Activated T-helper 1 cell treated with Interleukin-2 at 50 U/mL for 16 hours (primary cell): ENCODE results near the gene PDIA6.
"Not testable (repeated sequence)": the region's sequence is repeated elsewhere in the genome, so short reads cannot be mapped to it uniquely, and the experiment has no call there.

ENCODE experiments used
- DNase-seq: peaks from one replicate; pipeline ENCODE4 v3.0.0-alpha.2; 2020; ENCODE audit warnings: low read depth

Gene PDIA6

DNA sequence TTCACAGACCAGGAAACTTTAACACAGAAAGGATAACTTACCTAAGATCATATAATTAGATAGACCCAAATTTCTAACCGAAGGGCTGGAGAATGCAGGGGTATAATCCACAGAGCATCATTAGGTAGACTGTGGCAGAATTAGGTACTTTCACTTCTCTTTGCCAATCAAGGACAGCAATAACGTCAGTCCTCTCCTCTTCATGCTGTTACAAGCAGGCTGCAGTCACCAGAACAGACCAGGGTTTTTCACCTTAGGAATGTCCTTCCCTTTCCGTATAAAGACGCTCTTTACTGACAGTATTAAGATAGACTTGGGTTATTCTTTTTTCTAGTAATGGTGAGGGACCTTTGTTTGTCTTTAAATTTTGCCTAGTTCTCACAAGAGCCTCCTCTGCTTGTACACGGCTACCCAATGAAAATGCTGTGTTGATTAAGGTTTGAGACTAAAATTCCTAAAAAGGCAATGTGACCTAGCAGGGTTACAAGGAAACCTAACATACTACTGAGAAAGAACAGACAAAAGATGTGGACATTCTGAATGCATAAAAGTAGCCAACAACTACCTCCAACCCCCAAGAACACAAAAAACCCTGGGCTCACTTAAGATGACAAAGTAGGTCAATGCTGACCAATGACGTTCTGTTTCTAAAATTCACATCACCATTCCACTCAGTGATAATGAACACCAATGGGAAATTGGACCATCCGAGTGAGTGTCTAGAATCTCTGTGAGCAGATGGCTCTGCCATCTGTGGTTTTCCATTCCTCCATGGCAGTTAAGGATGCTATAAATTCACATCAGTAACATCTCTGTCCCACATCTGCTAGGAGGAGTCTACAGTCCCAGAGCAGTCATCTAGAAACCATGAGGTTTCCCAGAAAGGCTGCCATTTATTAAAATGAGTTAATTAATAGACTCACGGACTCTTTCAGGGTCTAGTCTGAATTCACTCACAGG, 2.1 kb downstream of the PDIA6 start:
- no peak for DNase-seq

DNA sequence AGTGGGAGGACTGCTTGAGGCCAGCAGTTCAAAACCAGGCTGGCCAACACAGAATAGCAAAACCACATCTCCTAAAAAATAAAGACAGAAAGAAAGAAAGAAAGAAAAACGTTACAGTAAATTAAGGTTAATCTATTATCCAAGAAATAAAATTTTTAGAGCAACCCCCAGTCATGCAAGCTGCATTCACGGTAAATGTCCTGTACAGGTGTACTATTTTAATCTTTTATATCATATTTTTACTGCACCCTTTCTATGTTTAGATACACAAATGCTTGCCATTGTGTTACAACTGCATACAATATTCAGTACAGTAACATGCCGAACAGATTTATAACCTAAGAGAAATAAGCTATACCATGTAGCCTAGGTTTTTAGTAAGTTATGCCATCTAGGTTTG, 6.0 kb downstream of the PDIA6 start:
- DNase-seq: no peak

DNA sequence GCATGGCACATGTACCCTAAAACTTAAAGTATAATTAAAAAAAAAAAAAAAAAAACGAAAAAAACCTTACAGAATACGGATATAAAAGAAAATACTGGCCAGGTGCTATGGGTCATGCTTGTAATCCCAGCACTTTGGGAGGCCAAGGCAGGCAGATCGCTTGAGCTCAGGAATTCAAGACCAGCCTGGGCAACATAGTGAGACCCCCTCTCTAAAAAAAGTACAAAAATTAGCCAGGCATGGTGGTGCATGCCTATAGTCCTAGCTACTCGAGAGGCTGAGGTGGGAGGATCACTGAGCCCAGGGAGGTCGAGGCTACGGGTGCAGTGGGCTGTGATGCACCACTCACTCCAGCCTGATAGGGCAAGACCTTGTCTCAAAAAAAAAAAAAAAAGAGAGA, 6.6 kb downstream of the PDIA6 start:
- not testable (repeated sequence) for DNase-seq

DNA sequence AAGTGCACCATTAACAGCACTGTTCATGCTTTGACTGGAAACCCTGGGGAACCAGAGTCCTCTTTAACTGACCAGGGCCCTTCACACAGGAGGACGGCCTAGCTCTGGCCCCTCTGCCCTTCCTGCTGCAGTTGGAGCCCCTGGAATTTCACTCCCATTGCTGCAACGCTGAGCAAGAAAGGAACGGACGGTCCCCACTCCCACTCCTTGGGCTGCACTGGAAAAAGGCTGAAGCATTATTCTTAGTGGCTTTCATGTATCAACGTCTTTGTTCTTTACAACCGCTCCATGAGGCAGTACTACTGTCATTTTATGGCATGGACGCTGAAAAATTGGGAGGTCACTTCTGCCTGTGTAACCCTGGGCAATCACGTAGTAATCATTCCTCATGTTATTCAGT, 9.9 kb downstream of the PDIA6 start:
- no peak for DNase-seq

DNA sequence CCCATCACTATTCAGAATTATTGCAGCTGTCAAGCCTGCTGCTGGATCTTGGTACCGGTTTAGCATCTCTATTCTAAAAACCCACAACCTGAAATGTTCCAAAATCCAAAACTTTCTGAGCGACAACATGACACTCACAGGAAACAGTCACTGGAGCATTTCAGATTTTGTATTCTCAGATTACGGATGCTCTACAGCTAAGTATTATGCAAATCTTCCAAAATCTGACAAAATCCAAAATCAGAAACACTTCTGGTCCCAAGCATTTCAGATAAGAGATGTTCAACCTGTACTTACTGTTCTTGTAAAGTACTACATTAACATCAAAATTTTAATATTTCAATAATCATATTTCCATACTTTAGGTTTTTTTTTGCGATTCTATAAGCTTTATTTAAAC, 12.4 kb downstream of the PDIA6 start:
- no peak for DNase-seq

DNA sequence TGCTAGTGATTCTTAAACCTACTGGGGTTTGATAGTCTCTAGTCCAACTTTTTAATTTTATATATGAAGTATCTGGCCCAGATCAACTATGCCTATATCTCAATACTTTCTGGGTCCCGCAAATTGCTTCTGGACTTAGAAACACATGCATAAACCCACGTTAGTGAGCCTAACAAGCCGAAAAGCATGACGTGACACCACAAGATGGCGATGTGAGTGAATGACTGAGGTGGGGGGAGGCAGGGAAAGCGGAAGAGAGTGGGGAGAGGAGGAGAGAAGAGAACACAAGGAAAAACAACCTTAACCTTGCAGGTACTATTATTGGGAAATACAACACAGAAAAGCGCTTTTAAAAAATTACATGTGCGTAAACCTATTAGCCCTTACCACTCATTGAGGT, 13.8 kb downstream of the PDIA6 start:
- DNase-seq: no peak

DNA sequence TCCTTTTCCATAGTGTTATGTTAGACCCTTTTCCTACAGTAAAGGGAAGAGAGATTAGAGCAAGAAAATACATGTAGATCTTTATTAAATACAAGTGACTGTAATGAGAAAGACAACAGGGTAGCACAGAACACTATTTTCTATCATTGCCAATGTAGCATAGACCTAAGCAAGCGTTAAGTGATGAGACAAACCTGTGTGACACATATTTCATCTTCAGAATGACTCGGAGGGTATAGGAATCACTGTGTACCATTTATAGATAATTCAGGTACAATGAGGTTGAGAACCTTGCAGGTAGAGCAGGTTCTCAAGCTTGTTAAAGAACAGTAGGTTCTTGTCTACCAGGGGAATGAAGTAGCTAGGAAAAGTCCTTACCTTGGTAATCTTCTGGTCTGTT, 15.9 kb downstream of the PDIA6 start:
- no peak for DNase-seq

DNA sequence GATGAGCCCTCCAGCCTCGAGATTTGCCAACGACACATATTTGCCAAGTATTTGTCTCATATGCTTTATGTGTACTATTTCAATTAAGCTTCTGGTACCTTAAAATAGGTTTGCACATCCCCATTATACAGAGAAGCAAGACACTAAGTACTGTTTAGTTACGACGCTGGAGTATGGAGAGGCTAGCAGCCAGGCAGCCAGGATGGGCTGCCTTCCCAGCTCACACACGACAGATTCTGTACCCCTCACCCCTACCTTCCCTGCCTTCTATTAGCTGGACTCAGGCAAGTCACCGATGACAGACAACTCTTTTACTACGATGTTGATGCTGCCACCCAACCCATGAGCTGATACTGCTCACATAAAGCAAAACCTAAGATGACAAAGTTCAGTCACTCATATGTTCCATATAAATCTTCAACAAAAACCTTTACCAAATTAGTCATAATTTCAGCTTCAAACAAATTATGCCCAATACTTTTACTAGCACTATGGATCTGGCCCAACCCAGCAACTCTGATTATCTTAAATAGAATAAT, 17.0 kb downstream of the PDIA6 start:
- DNase-seq: no peak

DNA sequence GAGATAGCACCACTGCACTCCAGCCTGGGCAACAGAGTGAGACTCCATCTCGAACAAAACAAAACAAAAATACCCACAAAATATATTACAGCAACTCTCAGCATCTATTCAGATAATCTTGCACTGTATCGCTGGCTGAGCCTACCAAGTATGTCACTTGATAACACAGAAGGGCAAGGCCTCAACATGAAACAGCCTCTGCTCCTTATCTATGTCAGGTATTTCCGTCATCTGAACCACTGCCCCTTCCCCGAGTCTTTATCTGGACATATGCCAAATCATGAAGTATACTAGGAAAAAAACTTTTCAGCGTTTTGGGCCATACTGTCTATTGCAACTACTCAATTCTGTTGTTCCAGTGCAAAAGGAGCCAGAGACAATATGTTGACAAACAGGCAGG, 17.7 kb downstream of the PDIA6 start:
- no peak for DNase-seq

DNA sequence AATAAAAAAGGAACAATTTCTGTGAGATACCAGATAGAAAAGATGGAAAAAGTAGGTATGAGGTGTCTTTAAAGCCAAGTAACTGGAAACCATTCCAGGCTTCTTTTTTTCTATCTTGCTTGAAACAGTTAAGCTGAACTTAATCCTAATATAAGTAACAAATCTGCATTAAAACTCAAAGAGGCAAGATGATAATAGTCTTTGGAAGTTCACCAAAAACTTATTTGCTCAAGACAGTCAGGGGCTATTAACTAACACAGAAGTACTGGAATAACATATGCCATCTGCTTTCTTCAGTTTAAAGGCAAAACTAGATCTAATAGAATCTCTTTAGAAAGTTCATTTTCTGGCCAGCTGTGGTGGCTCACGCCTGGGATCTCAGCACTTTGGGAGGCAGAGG, 18.8 kb downstream of the PDIA6 start:
- DNase-seq: no peak

DNA sequence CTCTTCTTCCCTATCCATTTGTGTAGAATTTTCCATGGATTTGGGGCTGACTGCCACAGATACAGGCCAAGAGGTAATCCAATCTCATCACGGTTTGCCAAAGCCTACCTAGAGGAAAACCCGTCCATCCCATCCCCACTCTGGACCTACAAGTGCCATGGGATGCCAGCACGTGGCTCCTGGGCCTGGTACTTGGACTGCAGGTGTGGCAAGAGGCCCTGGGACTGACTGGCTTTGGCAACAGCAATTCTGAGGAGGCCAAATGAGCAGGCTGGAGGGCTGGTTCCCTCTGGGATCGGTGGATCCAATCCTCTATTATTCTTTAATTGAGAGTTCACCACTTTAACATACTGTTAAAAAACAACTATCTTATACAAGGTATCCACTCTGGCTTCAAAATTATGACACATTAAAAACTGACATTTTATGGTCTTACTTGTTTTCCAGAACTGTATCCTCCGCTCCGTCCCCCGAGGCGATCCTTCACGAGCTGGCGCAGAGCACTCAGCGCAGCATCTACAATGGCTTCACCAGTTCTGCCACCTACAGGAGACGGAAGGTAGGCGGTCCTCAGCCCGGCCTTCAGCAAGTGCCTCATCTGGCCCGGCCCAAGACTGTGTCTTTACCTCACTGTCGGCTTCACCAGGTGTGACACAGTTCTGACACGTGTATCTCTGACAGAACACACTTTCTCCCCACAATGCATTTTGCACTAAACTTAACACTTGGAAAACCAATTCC, 19.8 kb downstream of the PDIA6 start:
- no peak for DNase-seq

DNA sequence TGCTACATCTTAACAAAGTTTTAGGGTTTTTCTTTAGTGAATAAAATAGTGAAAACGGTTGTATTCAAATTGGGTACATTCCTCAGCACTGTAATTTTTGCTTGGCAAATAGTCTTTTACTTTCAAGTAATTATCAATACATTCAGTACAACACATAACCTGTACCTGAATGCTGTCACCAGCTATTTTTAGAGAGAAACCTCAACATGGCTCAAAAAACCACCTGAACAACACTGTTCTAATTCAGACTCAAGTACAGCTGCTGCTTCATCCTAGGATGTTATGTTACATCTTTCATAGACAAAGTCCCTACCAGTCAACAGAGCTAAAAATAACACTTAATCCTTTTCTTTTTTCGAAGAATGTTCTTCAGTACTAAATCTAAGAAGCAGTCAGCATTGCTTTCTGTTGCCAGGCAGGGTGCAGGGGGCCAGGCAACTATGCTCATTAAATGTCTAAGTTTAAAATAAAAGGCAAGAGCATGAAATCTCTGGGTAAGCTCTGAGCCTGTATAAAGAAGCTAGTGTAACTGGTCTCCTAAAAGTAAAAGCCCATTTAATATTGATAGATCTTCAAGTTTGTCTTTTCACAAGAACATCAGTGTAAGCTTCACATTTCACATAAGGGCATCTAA, 20.5 kb downstream of the PDIA6 start:
- DNase-seq: no peak

DNA sequence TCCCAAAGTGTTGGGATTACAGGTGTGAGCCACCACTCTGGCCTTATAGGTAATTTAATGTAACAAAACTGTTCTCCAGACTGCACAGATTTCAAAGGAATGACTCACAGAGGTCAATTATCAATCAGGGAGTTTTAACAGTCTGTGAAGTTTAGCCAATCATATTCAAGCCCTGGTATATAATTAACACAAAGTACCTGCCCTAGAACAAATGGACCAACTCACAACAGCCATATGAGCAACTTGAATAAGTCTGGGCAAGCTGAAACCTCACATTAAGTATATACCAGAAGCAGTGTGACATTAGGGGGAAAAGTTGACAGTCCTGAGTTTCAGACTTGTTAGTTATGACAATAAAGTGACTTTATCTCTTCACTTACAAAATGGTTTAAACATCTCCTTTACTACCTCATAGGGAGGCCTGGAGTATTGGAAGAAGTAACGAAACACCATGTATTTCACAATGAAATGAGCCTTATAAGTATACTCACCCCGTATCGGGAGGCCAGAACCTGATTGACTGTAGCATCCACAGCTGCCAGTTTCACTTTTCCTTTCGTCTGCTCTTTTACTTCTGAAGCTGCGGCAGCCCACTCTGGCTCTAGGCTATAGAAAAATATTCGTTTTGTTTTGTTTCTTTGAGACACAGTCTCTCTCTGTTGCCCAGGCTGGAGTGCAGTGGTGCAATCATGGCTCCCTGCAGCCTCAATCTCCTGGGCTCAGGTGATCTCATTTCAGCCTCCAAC, 22.2 kb downstream of the PDIA6 start:
- DNase-seq: no peak

DNA sequence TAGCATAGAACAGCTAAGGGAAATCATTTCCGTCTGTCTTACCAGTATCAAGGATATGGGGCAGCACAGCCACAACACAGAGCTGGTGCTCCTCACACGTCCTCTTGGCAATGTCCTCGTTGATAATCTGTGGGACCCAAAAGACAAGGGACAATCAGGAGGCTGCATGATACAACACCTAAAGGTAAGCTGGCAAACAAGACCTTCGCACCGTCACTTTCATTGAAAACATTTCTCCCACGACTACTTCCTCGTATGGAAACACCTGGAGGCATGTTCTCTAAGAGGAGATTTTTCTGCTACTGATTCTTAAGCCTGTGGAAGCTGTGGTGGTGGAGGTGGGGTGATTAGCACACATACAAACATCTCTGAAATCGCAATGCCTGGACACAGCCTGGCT, 23.7 kb downstream of the PDIA6 start:
- no peak for DNase-seq

DNA sequence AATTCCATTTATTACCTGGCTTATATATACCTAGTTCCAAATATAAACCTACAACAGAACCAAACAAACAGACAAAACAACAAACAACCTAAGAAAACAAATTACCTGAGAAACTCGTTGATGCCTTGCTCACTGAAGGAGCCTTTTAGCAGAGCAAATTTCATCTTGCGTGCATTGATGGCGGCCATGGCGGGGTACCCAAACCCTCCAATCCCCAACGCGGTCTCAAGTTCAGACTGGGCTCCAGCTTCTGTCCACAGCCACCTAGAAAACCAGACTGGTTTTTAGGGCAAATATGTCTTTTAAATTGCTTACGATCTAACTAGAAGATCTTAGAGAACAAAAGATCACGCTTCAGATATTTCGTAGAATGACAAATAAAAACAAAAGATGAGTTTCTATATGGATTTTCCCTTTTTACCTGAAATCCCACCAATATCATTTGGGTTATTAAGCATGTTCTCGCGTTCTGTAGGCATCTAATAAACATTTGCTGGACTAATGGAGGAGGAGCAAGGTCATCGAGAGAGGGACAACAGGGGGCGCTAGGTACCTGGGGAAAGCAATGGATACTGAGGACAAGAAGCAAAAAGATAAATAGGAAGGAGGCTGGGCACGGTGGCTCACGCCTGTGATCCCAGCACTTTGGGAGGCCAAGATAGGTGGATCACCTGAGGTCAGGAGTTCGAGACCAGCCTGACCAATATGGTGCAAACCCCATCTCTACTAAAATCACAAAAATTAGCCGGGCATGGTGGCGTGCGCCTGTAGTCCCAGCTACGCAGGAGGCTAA, 25.2 kb downstream of the PDIA6 start:
- no peak for DNase-seq

DNA sequence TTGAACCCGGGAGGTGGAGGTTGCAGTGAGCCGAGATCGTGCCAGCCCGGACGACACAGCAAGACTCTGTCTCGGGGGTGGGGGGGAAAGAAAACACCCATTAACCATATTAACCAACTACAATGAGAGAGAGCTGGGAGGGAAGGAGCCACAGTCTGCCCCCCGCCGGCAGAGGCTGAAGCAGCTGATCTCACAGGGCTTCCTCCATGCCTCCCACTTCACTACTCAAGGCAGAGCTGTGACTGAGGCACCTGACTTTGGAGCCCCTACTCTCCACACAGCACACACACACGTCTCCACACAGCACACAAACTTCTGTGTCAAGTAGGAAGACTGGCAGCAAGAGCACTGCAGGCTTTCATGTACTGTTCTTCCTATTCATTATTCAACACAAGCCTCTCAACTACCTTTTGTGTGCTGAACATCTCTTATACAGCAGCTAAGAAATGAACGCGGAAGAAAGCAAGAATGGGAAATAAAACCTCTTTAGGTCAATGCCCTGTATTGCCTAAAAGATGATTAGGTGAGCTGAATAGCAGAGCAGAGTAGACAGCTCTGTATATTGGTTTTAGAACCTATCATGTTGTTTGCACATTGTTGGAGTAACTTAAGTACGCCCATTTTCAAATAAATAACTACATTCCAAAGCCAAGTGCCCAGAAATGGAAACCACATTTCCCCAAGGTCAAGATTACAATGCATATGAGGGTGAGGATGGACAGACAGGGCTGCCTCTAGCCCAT, 26.2 kb downstream of the PDIA6 start:
- DNase-seq: no peak

DNA sequence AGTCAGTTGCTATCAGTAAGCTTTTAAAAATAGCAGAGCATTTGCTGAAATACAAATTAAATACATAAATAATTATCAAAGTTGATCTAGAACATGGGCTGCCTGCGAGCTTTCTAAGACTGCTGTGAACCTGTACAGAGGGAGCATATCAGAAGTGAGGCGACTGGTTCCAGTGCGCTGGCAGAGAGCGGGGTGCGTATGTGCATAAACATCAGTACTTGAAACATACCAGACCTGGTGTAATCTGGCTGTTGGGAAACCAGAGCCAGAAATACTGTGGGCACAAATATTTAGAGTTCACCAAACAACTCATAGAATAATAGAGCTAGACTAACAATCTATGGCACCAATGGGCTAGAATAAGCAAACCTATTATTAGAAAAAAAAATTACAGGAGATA, 27.3 kb downstream of the PDIA6 start:
- DNase-seq: no peak

DNA sequence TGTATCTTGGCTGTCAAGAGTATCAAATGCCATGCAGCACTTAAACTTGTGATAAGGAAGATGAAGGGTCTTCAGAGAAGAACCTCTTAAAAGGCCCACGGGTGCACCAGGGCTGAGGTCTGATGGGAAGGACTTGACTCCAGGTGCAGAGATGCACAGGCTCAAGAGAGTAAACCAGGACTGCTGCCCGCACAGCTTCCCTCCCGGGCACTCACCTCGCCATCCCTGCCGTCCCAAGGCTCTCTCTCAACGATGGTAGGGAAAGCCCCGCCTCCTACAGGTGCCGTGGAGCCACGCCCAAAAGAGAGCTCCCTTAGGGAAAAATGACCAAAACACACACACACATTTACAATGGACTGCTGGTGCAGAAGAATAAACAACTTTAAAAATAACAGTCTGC, 27.9 kb downstream of the PDIA6 start:
- DNase-seq: no peak

DNA sequence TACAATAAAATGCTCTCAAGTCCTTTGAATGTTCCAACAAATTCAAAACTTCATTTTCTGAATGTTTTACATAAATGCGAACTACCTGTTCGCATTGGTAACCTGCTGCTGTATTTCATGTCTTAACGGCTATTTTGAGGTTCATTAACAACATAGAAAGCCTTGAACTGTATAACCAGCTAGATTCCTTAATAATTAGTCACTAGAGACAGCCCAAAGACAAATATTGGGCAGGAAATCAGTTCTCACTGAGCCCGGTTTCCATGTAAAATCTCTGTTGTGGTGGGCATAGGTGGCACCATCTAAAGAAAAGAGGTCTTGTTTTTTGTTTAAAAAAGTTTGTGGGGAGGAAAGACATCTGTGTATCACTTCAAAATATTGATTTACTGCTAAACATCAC, 29.2 kb downstream of the PDIA6 start:
- DNase-seq: no peak

DNA sequence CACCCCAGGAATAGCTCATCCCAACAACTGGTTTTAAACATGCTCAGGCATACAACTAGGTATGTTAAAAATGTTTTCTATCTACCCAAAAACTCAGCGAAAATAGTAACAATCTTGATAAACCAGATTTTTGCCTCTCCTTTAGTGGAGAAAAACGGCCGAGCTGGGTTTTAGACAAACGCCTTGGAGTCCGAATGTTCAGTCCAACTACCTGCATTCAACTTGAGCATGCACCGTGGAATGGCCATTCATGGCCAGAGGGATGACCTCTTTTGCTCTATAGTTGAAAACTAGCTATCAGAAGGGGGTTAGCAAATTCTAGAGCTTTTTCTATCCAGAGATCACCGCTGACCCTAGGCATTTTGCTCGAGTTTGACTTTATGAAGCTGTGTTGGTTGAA, 30.8 kb downstream of the PDIA6 start:
- DNase-seq: no peak
